ENCODE results near the gene FXYD2. TPM values are rescaled to one million over a fixed set of nuclear protein-coding genes. Genes with fewer than 3 reads are reported as not detected.

FXYD2 gene
- total and polyA plus RNA-seq, 2 of the 13 experiments (the other 11 are each of a cell fraction or from before 2014, with no cell fraction given) = 45.9 to 106 TPM

- CTCF ChIA-PET (ENCODE audit: low intra/inter-chr PET ratio, low total read pairs) = no interaction called here
- in situ Hi-C loops (cut with HindIII; ENCODE audit: extremely low pct_ligation_motif_present, low pct_unique_long_range_greater_than_20kb) (no loop called here), intact Hi-C loops (cut with micrococcal nuclease; ENCODE audit: unreplicated experiment) (no loop called here)
- POLR2A ChIA-PET = no interaction called here
- peaks cover 5 to 32% of the 10 kb centered on the region in 2 experiments; a peak in 4 of 5 replicates for H3K27me3 ChIP-seq (ENCODE audit: control insufficient read depth in 1 of 2, insufficient read depth in 2 of 2, low read length in 2 of 2)
- H3K4me2 ChIP-seq (ENCODE audit: low read depth, low read length) = no peak overlapping the region
- no TSS peak for BruUV-seq (replicated peaks)
- H3K9me3 ChIP-seq (ENCODE audit: low read length) = no peaks in the 10 kb centered on the region
- H4K20me1 ChIP-seq (ENCODE audit: insufficient read depth, low read length) = no peaks in the 10 kb centered on the region
- 68% methylated on average over 21 of the region's 29 CpGs for WGBS (ENCODE audit: low lambda C conversion rate)
- H2AFZ ChIP-seq (ENCODE audit: low read length) = no peak overlapping the region
- H3K9ac ChIP-seq (ENCODE audit: insufficient read depth, low read depth, low read length) = no peak overlapping the region
- H3K4me3 ChIP-seq (replicated peaks in 1 of 3; ENCODE audit: insufficient read depth in 1 of 3, low read depth in 2 of 3, low read length in 3 of 3) = no peak overlapping the region
- no peak overlapping the region for H3K27ac ChIP-seq (ENCODE audit: extremely low read length, insufficient read depth, low read length)
- ATAC-seq = no peak
- TF ChIP-seq IKZF4 (CRISPR knock-in tag; IDR thresholded peaks at IDR 0.05; ENCODE audit: borderline replicate concordance, low read depth, not compliant biosample characterization) (no peak), AGO2 (optimal IDR thresholded peaks at IDR 0.05; ENCODE audit: low read depth, low read length) (peak; percentile 56)
- H3K36me3 ChIP-seq (replicated peaks in 1 of 2; ENCODE audit: control insufficient read depth in 1 of 2, insufficient read depth in 2 of 2, low read length in 2 of 2) = no peaks in the 10 kb centered on the region
- peaks cover 13% of the 10 kb centered on the region for H3K4me1 ChIP-seq (ENCODE audit: insufficient read depth, low read length)
- no peaks in the 10 kb centered on the region for H3K79me2 ChIP-seq (ENCODE audit: insufficient read depth, low read length)
- no peak for DNase-seq (ENCODE audit: low spot score)
- no peak for FAIRE-seq
These were observed 29.5 kb downstream of the FXYD2 start for GRCh38 chr11:117794772-117795629.

- Histone ChIP-seq H3K27me3 (ENCODE audit: control insufficient read depth in 1 of 2, insufficient read depth in 2 of 2, low read length in 2 of 2) (peaks cover 5 to 32% of the 10 kb centered on the region in 2 experiments; a peak in 4 of 5 replicates), H3K9ac (ENCODE audit: insufficient read depth, low read depth, low read length) (no peak overlapping the region), H3K9me3 (ENCODE audit: low read length) (no peaks in the 10 kb centered on the region), H3K4me1 (ENCODE audit: insufficient read depth, low read length) (0 out of 2 replicates have a peak, but pooled peaks cover 6% of the 10 kb centered on the region), H3K4me2 (ENCODE audit: low read depth, low read length) (no peak overlapping the region), H3K27ac (ENCODE audit: extremely low read length, insufficient read depth, low read length) (no peak overlapping the region), H2AFZ (ENCODE audit: low read length) (no peak overlapping the region), H3K79me2 (ENCODE audit: insufficient read depth, low read length) (no peaks in the 10 kb centered on the region), H3K4me3 (replicated peaks in 1 of 3; ENCODE audit: insufficient read depth in 1 of 3, low read depth in 2 of 3, low read length in 3 of 3) (no peak overlapping the region), H3K36me3 (replicated peaks in 1 of 2; ENCODE audit: control insufficient read depth in 1 of 2, insufficient read depth in 2 of 2, low read length in 2 of 2) (no peaks in the 10 kb centered on the region), H4K20me1 (ENCODE audit: insufficient read depth, low read length) (no peaks in the 10 kb centered on the region)
- in situ Hi-C loops (cut with HindIII; ENCODE audit: extremely low pct_ligation_motif_present, low pct_unique_long_range_greater_than_20kb) (no loop called here), intact Hi-C loops (cut with micrococcal nuclease; ENCODE audit: unreplicated experiment) (no loop called here)
- ChIA-PET CTCF (ENCODE audit: low intra/inter-chr PET ratio, low total read pairs) (no interaction called here), POLR2A (no interaction called here)
- 54% methylated on average over 10 of the region's 10 CpGs for WGBS (ENCODE audit: low lambda C conversion rate)
- no TSS peak for BruUV-seq (replicated peaks)
- TF ChIP-seq FOXA3 (CRISPR knock-in tag; IDR thresholded peaks at IDR 0.05) (no peak), ZBTB20 (CRISPR knock-in tag; IDR thresholded peaks at IDR 0.05; ENCODE audit: borderline replicate concordance, low read depth) (no peak), ZSCAN20 (CRISPR knock-in tag; IDR thresholded peaks at IDR 0.05; ENCODE audit: borderline replicate concordance) (no peak)
- TF ChIP-seq, protein P1, sequence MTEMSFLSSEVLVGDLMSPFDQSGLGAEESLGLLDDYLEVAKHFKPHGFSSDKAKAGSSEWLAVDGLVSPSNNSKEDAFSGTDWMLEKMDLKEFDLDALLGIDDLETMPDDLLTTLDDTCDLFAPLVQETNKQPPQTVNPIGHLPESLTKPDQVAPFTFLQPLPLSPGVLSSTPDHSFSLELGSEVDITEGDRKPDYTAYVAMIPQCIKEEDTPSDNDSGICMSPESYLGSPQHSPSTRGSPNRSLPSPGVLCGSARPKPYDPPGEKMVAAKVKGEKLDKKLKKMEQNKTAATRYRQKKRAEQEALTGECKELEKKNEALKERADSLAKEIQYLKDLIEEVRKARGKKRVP (CRISPR knock-in tag; IDR thresholded peaks at IDR 0.05) = no peak
- no peak for FAIRE-seq
- ATAC-seq = no peak
- no peak for DNase-seq (ENCODE audit: low spot score)
These were observed 30.4 kb downstream of the FXYD2 start for GRCh38 chr11:117794135-117794534.

All from HepG2 (cell line).